ENCODE measurements around the gene CLPTM1. TPM values are rescaled to one million over a fixed set of nuclear protein-coding genes. Genes with fewer than 3 reads are reported as not detected.

The CLPTM1 gene
- polyA plus RNA-seq, 3 donors = 14.7 to 84.3 (median 20.0) TPM

DNA sequence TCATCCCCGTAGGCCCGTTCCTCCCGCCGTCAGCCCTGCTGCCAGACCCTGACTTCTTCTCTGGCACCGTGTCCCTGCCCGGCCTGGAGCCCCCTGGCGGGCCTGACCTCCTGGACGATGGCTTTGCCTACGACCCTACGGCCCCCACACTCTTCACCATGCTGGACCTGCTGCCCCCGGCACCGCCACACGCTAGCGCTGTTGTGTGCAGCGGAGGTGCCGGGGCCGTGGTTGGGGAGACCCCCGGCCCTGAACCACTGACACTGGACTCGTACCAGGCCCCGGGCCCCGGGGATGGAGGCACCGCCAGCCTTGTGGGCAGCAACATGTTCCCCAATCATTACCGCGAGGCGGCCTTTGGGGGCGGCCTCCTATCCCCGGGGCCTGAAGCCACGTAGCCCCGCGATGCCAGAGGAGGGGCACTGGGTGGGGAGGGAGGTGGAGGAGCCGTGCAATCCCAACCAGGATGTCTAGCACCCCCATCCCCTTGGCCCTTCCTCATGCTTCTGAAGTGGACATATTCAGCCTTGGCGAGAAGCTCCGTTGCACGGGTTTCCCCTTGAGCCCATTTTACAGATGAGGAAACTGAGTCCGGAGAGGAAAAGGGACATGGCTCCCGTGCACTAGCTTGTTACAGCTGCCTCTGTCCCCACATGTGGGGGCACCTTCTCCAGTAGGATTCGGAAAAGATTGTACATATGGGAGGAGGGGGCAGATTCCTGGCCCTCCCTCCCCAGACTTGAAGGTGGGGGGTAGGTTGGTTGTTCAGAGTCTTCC, 82.4 kb downstream of the CLPTM1 start:
- Histone ChIP-seq H3K36me3 (replicated peaks in 1 of 2; ENCODE audit: control insufficient read depth in 1 of 2, insufficient read depth in 2 of 2, low read length in 2 of 2) (peaks cover 45 to 61% of the 10 kb centered on the region in 2 donors), H3K9me3 (replicated peaks in 1 of 2; ENCODE audit: control insufficient read depth in 1 of 2, insufficient read depth in 1 of 2, low read length in 2 of 2) (peaks cover 0 to 4% of the 10 kb centered on the region in 2 donors), H3K4me1 (ENCODE audit: control insufficient read depth in 1 of 2, insufficient read depth in 2 of 2, low read length in 2 of 2) (peaks cover 30 to 35% of the 10 kb centered on the region in 2 donors), H3K79me2 (ENCODE audit: insufficient read depth, low read length) (peaks cover 36% of the 10 kb centered on the region), H4K20me1 (ENCODE audit: insufficient read depth, low read length) (peaks cover 29% of the 10 kb centered on the region), H3K9ac (ENCODE audit: insufficient read depth, low read length, poor library complexity, severe bottlenecking) (no peak overlapping the region), H2AFZ (ENCODE audit: insufficient read depth, low read depth, low read length, poor library complexity, severe bottlenecking) (no peak overlapping the region), H3K27ac (ENCODE audit: low read depth in 1 of 2, low read length in 2 of 2) (peak overlapping the region; percentile 37 to 98), H3K4me2 (replicated peaks; ENCODE audit: extremely low read depth, low read length, poor library complexity, severe bottlenecking) (no peak overlapping the region), H3K27me3 (ENCODE audit: control insufficient read depth in 2 of 2, insufficient read depth in 2 of 2, low read length in 2 of 2) (no peaks in the 10 kb centered on the region), H3K4me3 (replicated peaks in 1 of 3; ENCODE audit: low read depth in 2 of 3, low read length in 3 of 3) (no peak overlapping the region)
- Mint-ChIP-seq H3K27me3 (ENCODE audit: low read depth in 3 of 3) (no peaks in the 10 kb centered on the region), H3K36me3 (peaks cover 47 to 77% of the 10 kb centered on the region in 2 donors), H3K4me3 (peak overlapping the region in 1 of 2 donors; percentile 60), H3K9me3 (peaks cover 1 to 6% (median 6%) of the 10 kb centered on the region in 7 donors), H3K4me1 (peaks cover 35% of the 10 kb centered on the region), H3K27ac (peak overlapping the region in 5 of 7 donors; percentile 57 to 98 (median 83))
- WGBS (ENCODE audit: insufficient coverage) = 89% methylated on average over 31 of the region's 37 CpGs
- TF ChIP-seq, protein P1, sequence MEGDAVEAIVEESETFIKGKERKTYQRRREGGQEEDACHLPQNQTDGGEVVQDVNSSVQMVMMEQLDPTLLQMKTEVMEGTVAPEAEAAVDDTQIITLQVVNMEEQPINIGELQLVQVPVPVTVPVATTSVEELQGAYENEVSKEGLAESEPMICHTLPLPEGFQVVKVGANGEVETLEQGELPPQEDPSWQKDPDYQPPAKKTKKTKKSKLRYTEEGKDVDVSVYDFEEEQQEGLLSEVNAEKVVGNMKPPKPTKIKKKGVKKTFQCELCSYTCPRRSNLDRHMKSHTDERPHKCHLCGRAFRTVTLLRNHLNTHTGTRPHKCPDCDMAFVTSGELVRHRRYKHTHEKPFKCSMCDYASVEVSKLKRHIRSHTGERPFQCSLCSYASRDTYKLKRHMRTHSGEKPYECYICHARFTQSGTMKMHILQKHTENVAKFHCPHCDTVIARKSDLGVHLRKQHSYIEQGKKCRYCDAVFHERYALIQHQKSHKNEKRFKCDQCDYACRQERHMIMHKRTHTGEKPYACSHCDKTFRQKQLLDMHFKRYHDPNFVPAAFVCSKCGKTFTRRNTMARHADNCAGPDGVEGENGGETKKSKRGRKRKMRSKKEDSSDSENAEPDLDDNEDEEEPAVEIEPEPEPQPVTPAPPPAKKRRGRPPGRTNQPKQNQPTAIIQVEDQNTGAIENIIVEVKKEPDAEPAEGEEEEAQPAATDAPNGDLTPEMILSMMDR (IDR thresholded peaks at IDR 0.05) = no peak
- DNase-seq = no peak
- intact Hi-C loops (cut with micrococcal nuclease) = loop anchor here in 1 of 2 donors (2.0 kb wide), 1 partner anchor 35 kb away; no protein-coding TSS in a partner anchor

DNA sequence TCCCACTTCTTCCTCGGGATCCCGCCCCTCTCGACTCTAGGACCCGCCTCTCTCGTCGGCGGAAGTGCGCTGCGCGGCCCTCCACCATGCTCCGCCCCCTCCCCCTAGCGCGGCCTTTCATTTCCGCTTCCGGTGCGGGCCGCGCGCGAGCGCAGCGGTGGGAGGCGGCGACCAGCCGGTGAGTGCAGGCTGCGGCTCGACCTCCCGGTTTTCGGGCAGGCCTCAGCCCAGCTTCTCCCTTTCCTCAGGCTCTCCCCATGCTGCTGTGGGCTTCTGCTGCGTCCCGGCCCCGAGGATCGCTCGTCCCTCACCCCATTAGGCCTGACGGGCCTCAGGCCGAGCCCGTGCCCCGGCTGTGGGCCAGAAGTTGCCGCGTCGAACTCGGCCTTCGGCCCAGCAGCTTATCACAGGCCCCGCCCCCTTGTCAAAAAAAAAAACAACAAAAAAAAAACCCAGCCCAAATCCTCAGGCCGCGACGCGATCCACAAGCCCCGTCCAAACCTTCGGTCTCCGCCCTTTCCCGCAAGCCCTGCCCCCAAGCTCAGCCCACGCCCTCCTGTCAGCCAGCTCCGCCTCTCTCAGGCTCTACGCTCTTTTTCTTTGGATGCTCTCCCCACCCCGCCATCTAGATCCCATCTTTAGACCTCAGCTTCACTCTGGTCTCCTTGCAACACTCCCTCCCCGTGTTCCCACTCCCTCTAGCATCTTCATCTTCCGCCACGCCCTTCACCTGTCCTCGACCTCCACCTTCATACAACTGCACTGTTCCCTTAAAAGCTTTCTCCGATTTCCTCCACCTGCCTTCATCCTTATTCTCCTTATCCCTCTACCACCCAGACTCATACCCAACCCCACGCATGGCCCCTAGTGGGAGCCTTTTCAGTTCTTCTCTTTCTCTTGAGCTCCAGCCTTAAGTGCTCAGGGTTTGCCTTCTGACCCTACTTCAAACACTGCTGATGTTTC, 84.0 kb downstream of the CLPTM1 start, which contains the start of gene CLASRP:
Gene CLASRP (plus strand): TSS at position 115 of the 963 bp plus-strand sequence. CDS start 1,168 bp downstream, outside the sequence.
- peaks cover 0 to 4% of the 10 kb centered on the region in 2 donors for H3K9me3 ChIP-seq (replicated peaks in 1 of 2; ENCODE audit: control insufficient read depth in 1 of 2, insufficient read depth in 1 of 2, low read length in 2 of 2)
- H3K4me1 ChIP-seq (ENCODE audit: control insufficient read depth in 1 of 2, insufficient read depth in 2 of 2, low read length in 2 of 2) = peaks cover 30 to 35% of the 10 kb centered on the region in 2 donors
- no peaks in the 10 kb centered on the region for H3K27me3 ChIP-seq (ENCODE audit: control insufficient read depth in 2 of 2, insufficient read depth in 2 of 2, low read length in 2 of 2)
- peak within 1 kb of the TSS; percentile 99 for H3K4me2 ChIP-seq (replicated peaks; ENCODE audit: extremely low read depth, low read length, poor library complexity, severe bottlenecking)
- intact Hi-C loops (cut with micrococcal nuclease) = loop anchor here in 1 of 2 donors (2.0 kb wide), 1 partner anchor 36 kb away; no protein-coding TSS in a partner anchor
- H3K4me3 ChIP-seq (replicated peaks in 1 of 3; ENCODE audit: low read depth in 2 of 3, low read length in 3 of 3) = peak within 1 kb of the TSS; percentile 53 to 94 (median 82)
- Mint-ChIP-seq H3K36me3 (peaks cover 46 to 78% of the 10 kb centered on the region in 2 donors), H3K4me3 (peak within 1 kb of the TSS; percentile 98 to 99), H3K9me3 (peaks cover 1 to 6% (median 6%) of the 10 kb centered on the region in 7 donors), H3K27ac (peak within 1 kb of the TSS; percentile 97 to 100 (median 98)), H3K4me1 (peaks cover 35% of the 10 kb centered on the region), H3K27me3 (ENCODE audit: low read depth in 3 of 3) (peaks cover 0 to 2% (median 0%) of the 10 kb centered on the region in 3 donors)
- H3K36me3 ChIP-seq (replicated peaks in 1 of 2; ENCODE audit: control insufficient read depth in 1 of 2, insufficient read depth in 2 of 2, low read length in 2 of 2) = peaks cover 47 to 68% of the 10 kb centered on the region in 2 donors
- H3K9ac ChIP-seq (ENCODE audit: insufficient read depth, low read length, poor library complexity, severe bottlenecking) = peak within 1 kb of the TSS; percentile 99
- peak within 1 kb of the TSS; percentile 95 to 98 for H3K27ac ChIP-seq (ENCODE audit: low read depth in 1 of 2, low read length in 2 of 2)
- 3% methylated on average over 59 of the region's 62 CpGs for WGBS (ENCODE audit: insufficient coverage)
- peaks cover 52% of the 10 kb centered on the region for H3K79me2 ChIP-seq (ENCODE audit: insufficient read depth, low read length)
- TF ChIP-seq, protein P1 (IDR thresholded peaks at IDR 0.05) = no peak
- H4K20me1 ChIP-seq (ENCODE audit: insufficient read depth, low read length) = peaks cover 44% of the 10 kb centered on the region
- peak; percentile 84 to 89 (median 84) for DNase-seq
- peak within 1 kb of the TSS; percentile 41 for H2AFZ ChIP-seq (ENCODE audit: insufficient read depth, low read depth, low read length, poor library complexity, severe bottlenecking)
